ENCODE results near the gene TOR2A.
"Not testable (repeated sequence)": the region's sequence is repeated elsewhere in the genome, so short reads cannot be mapped to it uniquely, and the experiment has no call there.

Gene TOR2A

DNA sequence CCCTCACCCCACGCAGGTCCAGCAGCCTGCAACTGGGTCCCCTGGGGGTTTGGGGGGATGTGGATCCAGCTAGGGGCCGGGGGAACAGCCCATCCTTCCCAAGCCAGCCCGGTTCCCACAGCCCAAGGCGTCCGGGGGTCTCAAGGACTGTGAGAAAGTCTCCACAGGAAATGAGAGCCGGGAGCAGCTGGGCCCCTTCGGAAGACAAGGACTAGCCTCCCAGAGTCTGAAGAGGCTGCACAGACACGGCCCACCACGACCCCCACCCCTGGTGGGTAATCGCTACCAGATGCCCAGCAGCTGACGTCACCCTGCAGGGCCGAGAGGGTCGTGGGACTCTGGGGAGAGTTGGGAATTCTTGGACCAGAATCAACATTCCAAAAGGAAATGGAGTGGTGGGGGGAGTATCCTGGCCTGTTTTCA lies 32.8 kb upstream of the TOR2A start:
- no peak for DNase-seq

DNA sequence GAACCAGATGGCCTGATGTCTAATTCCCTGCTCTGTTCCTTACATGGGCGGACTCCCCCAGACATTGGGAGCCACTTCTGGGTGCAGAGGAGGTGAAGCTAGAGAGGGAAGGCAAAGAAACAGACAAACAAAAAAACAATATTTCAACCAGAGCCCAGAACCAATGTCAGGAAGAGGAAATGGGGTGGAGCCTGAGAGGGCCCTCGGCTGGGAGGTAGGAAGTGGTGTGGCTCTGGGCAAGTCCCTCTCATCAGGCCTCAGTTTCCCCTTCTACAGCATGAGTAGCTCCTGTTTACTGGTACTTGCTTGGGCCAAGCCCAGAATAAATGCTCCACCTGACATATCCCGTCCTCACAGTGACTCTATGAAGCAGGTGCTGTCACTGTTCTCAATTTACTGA lies 32.3 kb upstream of the TOR2A start:
- no peak for DNase-seq

DNA sequence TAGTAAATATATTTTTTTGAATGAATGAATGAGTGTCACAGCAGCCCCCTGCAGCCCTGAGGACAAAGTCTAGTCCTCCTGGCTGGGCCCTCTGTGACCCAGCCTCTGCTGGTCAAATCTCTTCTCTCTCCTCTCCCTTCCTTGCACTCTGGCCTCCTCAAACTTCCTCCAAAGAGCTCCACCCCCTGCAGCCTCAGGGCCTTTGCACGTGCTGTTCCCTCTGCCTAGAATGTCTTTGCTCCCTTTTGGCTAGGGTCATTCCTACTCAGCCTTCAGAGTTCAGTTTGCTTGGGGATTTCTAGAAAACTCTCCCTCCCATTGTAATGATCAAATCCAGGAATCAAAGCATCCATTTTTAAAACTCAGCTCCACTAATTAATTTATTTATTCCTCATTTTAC lies 30.3 kb upstream of the TOR2A start:
- DNase-seq = no peak

- DNase-seq = no peak
Observed at GRCh38 chr9:127763918-127764384, 28.9 kb upstream of the TOR2A start.

- DNase-seq = no peak
Observed at GRCh38 chr9:127762111-127762676, 27.1 kb upstream of the TOR2A start.

- DNase-seq = no peak
Observed at GRCh38 chr9:127761491-127761956, 26.4 kb upstream of the TOR2A start.

DNA sequence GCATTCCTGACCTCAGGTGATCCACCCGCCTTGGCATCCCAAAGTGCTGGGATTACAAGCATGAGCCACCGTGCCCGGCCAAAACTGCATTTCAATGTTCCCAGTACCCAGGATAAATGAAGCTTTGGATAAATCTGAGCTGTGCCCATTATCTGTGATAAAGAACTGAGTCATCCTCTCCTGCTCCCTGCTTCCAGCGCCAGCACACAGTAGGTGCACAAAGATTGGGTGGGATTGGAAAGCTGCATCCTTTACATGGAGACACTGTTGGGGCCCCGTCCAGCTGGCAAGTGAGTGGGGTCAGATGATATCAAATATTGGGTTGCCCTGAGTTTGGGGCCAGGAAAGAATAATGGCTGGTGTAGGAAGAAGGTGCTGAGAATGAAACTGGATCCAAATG lies 26.0 kb upstream of the TOR2A start:
- no peak for DNase-seq

GRCh38 chr9:127758843-127759242 lies 23.7 kb upstream of the TOR2A start:
- no peak for DNase-seq

DNA sequence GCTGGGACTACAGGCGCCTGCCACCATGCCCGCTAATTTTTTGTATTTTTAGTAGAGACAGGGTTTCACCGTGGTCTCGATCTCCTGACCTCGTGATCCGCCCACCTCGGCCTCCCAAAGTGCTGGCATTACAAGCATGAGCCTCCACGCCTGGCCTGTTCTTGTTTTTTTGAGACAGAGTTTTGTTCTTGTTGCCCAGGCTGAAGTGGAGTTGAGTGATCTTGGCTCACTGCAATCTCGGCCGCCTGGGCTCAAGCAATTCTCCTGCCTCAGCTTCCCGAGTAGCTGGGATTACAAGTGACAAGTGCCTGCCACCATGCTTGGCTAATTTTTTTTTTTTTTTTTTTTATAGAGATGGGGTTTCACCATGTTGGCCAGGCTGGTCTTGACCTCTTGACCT lies 21.7 kb upstream of the TOR2A start:
- not testable (repeated sequence) for DNase-seq

DNA sequence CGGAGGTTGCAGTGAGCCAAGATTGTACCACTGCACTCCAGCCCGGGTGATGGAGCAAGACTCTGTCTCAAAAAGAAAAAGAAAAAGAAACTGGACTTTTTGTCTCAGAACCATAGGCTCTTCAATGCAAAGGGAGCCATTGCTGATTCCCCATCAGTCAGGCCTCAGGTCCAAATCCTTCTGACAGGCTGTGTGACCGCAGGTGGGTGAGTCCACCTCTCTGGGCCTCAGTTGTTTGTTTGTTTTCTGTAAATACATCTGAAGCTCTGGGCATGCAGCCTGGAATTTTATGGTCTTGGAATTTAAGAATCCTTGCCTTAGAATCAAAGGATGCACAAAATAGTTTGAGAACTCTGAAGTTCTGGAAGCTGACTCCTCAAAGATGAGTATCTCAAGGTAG lies 21.1 kb upstream of the TOR2A start:
- no peak for DNase-seq

DNA sequence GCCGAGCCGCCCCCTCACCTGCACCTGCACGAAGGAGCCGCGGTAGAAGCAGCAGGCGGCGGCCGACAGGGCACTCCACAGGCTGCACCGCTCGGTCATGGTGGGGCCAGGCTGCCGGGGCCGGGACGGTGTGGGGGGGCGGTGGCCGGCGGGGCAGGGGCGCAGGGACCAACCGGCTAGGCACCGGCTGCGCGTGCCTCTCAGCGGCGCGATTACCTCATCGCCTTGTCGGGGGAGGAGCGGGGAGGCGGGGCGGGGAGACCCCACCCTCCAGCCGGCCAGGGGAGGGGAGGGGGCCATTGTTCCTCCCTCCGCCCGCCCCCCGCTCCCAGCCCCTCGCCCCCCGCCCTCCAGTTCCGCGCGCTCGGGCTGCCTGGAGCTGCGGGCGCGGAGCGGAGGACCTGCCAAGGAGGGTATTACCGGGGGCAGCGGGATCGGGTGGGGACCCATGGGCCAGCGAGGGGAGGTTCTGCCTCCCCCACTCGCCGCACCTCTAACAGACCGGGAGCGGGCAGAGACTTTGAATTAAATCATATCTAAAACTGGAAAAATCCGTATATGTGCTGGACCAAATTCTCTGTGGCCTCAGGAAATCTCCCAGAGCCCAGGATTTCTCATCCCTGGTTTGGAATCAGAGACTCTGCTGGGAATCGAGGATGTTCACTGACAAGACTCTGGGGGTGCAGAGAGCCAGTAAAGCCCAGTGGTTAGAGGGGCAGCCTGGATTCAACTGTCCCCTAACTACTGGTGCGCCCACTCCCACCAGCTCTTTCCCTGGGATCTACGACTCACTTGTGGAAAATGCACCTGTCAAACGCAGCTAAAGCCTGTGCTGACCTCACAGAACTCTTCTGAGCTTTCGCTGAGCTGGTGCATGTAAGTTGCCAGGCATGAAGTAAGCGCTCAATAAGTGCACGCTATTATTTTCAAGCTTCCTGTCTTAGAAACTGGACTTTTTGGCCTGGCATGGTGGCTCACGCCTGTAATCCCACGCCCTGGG lies 20.3 kb upstream of the TOR2A start:
- no peak for DNase-seq

DNA sequence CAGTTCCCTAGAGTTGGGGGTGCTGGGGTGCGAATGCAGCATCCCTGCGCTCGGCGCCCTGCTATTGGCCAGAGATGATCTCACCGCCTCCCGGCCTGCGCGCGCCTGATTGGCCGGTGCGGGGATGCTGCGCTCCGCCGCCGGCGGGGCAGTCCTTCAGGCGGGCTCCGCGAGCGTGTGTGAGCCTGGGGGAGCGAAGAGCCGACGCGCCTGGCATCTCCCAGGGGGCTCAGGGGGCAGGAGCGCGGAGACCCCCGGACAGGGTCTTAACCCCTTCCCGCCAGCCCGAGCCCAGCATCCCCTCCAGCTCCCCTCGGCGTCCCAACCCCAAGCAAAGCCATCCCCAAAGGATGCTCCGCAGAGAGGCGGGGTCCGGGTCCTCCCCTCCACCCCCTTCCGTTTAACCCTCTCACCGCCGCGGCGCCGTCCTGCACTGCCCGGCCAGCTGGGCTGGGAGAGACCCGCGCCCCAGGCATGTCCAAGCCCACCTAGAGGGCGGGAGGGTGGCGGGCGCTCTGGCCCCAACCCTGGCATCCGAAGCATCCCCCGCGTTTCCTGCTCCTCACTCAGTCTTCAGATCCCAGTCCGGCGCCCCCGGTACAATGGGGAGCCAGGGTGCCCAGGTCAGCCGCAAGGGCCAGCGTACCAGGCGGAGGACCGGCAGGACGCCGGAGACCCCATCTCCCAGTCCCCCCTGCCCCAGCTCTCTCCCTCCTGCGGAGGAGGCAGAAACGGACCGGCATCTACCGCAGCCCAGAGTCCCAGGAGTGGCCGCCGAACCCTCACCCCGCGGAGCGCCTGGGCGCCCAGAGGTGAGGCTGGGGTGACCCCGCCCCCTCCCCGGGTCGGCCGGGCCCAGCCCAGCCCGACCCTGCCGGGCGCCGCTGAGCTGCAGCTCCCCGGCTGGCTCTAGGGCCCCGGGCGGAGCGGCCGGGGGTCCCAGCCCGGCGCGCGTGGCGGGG lies 19.3 kb upstream of the TOR2A start:
- DNase-seq = no peak

DNA sequence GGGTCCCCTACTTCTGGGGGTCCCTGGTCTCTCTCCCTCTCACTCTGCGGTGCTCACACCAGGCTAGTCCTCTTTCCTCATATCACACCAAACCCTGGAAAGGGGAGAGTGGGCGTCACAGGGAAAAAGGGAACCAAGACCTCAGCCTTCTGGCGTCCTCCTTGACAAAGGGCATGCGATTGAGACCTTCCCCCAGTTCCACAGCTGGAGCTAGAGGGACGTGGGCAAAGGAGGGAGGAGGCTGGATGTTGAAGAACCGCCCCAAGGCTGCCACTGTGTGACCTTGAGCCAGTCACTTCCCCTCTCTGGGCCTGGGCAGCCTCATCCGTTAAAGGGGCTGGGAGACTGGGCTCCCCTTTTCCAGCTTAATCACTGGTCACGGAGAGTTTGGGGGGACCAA lies 18.5 kb upstream of the TOR2A start:
- no peak for DNase-seq

DNA sequence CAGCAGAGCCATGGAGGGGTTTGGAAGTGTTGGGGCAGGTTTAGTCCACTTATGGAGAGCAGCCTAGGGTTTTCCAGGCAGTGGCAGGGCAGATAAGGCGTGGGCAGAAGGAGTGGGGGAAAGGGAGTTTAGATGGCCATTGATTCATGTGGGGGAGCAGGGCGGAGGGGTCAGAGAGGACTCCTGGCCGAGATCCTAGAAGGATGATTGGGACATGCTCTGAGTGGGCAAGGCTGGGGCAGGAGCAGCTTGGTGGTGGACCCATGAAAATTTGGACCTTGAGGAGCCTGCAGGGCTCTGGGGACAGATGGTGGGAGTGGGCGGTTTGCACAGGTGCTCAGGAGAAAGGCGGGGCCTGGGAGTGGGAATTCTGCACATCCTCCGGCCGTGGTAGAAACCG lies 18.1 kb upstream of the TOR2A start:
- DNase-seq = no peak

- DNase-seq = no peak
Observed at GRCh38 chr9:127751269-127752054, 16.4 kb upstream of the TOR2A start.

GRCh38 chr9:127749090-127749787 lies 14.1 kb upstream of the TOR2A start:
- DNase-seq = no peak

DNA sequence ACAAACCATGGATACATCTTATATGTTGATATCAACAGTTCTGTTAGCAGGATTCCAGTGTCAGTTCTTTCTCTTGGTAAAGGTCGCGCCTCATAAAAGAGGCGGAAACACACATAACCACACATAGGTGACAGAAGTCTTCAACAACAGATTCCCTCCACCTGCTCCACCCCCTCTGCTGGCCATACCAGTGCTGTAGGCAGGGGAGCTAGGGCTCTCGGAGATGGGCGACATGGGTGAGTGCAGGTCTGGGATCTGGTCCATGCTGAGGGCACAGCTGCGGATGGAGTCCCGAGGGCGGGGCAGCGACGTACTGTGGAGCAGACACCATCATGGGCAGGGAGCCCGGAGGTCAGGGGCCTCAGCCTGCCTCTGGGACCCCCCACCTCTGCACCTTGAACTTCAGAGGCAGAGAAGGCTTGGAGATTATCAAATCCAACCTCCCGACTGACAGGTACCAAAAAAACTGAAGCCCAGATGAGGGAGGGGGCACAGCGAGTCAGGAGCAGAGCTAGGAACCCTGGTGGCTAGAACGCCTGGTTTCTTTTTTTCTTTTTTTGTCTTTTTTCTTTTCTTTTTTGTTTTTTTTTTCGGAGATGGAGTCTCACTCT lies 12.0 kb upstream of the TOR2A start:
- no peak for DNase-seq

DNA sequence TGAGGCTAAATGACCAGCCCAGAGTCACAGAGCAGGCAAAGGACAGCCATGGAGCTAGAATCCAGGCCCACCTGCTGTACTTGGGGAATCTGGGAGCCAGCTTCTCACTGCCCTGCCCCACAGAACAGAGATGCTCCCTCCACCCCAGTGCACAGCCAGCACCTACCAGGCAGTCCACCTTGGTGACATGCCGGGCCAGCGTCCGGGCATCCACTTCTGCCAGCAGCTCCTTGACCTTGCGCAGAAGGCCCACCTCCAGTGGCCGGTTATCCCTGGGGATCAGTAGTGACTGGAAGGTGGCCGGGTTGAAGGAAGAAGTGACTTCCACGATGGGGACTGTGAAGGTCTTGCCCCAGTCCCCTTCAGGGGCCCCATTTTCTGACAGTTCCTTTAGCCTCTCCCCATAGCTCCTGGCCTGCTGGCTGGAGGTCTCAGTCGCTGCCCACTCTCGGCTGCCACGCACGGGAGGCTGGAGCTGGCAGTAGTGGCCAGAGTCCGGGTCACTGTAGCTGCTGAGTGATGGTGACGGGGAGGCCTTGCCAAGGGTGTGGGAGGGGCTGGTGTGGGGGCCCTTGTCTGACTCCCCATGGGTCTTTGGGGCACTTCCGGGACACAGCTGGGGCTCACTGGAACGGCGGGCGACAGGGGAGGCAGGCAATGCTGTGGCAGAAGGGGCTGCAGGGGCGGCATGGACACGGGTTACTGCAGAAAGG lies 9.5 kb upstream of the TOR2A start:
- DNase-seq = no peak

- DNase-seq = no peak
Observed at GRCh38 chr9:127742435-127743088, 7.5 kb upstream of the TOR2A start.

All from amniotic stem cell (primary cell).